Measurements from ENCODE around the gene CC2D1A.

The CC2D1A gene

DNA sequence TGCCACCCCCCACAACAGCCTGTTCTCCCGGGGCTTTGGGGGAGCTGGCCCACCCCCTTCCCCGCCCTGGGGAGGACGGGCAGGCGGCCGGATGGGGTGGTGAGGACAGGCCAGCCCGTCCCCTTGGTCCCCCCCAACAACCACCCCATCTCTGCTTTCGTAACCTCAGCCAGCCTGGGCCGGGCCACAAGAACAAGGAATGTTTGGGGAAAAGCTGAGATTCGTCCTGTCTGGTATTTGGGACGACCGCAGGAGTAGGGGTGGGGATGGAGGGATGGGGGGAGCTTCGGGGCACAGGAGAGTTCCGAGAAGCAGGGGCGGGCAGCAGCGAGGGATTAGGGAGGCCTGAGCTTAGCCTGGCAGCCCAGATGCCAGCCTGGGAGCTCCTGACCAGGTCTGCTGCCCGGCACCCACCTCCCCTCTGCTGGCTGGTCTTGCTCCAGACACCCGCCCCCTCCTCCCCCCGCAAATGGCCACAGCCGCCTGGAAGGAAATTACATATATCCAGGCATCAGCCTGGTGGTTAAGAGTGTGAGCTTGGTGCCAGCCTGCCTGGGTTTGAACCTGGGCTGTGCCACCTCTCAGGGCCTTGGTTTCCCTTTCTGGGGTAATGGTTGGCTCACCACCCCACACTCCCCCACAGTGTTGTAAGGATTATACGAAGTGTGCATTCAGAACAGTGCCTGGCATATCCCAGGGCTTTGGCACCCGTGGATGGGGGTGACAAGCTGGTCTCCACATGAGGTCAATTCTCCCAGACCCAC is 32.5 kb downstream of the CC2D1A start, which contains the start of gene PODNL1:
Gene PODNL1 (minus strand): TSS at position 117 of the 764 bp plus-strand sequence. CDS start 236 bp downstream, outside the sequence.
- no peak for DNase-seq

DNA sequence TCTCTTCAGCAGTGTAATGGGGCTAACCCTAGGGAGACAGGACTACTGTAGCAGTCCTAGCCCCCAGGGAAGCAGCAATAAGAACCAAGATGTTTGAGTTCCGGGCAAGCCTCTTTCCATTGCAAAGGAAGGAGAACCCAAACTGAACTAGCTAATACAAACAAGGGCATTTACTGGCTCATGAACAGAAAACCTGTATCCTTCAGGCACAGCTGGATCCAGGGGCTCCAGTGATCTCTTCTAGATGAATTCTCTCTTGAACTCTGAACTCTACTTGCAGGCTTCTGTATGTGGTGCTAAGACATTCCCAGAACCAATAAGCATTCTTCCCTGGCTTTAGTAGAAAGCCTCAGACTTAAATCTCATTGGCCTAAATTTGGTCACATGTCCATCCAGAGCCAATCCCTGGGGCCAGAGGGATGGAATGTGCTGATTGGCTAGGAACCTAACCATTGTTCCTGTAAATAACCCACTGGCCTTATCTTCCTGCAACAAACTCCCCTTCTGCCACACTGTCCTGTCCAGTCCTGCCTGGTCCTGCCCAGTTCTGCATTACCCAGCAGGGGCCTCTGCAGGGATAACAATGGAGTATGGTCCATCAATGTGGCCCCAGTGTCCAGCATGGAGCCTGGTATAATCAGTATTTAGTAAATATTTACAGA is 36.2 kb downstream of the CC2D1A start:
- DNase-seq = no peak

- no peak for DNase-seq
These were observed 40.4 kb downstream of the CC2D1A start for GRCh38 chr19:13946414-13946813.

- no peak for DNase-seq
These were observed 45.0 kb downstream of the CC2D1A start for GRCh38 chr19:13951043-13951442.

- no peak for DNase-seq
These were observed 45.8 kb downstream of the CC2D1A start for GRCh38 chr19:13951799-13952153.

DNA sequence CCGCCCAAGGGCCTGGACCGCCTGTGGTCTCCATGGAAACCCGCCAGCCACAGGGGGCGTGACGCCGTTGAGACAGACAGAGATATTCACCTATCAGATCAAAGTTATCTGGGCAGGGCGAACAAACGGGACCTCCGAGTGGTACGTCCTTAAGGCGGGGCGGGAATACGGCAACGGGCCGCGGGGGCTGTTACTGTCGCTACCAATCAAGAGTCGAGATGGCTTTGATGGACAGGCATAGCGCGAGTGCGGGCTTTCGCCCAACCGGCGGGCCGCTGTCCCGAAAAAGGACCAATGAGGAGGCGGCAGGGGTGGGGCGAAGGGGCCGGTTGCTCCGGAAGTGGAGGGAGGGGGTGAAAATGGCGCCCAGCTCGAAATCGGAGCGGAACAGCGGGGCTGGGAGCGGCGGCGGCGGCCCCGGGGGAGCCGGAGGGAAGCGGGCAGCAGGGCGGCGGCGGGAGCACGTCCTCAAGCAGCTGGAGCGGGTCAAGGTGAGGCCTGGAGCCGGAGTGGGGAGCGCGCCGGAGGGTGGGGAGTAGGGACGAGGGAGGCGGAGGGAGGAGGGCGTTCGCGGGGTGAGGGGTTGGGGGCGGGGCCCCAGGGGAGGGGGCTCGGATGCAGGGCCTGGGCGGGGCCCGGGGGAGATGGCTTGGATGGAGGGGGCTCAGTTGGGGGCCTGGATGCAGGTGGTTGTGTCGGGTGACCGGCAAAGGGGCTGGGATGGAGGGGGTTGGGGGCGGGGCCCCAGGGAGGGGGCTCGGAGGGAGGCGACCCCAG is 46.3 kb downstream of the CC2D1A start, which contains the start of gene DCAF15:
Gene DCAF15 (plus strand): TSS at position 356 of the 777 bp plus-strand sequence. CDS start 4 bp downstream, at position 360.
- peak; percentile 87 for DNase-seq

- DNase-seq = no peak
These were observed 47.0 kb downstream of the CC2D1A start for GRCh38 chr19:13952931-13953531.

DNA sequence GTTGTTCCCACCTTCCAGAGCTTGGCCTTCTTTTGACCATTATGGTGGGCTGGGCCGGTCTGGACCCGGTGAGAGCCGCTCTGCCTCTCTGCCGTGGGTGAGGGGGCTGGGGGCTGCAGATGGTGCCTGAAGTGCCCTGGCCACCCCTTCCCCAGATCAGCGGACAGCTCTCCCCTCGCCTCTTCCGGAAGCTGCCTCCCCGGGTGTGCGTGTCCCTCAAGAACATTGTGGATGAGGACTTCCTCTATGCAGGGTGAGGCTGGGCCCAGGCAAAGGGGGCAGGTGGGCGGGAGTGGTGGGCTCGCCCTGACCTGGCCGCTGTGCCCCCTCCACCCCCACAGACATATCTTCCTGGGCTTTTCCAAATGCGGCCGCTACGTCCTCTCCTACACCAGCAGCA is 48.2 kb downstream of the CC2D1A start:
- no peak for DNase-seq

DNA sequence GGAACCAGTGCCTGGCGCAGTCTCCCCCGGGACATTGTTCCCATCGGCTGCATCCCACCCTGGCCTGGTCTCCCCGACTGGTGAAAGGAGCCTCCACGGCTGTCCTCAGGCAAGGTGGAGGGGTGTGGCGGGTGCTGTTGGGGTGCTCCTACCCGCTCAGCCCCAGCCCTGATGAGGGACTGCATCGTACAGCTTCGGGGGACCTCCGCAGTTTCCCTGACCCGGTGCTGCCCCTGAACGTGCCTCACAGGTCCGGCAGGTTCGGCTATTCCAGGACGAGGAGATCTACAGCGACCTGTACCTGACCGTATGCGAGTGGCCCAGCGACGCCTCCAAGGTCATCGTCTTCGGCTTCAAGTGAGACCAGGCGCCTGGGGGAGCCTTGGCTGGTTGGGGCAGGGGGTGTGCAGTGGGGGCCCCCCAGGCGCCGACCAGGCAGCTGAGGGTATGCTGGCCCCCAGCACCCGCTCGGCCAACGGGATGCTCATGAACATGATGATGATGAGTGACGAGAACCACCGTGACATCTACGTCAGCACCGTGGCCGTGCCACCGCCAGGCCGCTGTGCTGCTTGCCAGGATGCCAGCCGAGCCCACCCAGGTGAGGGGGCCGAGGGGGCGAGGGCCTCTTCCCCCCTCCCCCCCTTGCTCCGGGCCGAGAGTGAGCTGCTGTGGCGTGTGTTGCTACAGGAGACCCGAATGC is 49.8 kb downstream of the CC2D1A start:
- DNase-seq = no peak

DNA sequence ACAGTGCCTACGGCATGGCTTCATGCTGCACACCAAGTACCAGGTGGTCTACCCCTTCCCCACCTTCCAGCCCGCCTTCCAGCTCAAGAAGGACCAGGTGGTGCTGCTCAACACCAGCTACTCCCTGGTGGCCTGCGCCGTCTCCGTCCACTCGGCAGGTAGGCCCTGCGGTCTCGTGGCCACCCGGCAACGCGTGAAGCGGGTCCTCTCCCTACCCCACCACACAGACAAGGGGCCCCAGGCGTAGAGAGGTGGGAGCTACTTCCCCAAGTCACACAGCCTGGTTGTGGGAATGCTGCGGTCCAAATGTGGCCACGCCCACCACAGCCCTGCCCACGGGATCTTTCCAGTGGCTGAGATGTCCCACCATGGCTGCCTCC is 50.4 kb downstream of the CC2D1A start:
- no peak for DNase-seq

DNA sequence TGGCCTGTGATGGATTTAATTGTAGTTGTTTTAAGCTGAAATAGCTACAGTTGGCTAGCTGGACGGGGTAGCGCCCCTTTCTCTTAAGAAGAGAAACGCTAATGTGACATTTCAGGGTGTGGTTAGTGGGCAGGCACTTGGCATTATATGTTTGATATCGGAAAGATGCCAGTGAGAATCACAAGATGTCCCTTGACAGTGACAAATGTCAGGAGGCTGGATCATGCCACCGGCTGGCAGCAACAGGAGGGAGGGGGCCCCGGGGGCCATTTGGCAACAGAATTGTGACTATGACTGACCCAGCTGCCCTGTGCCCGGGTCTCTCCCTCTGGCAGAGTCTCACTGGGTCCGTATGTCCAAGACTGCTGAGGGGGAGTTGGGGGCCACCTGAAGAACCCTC is 51.0 kb downstream of the CC2D1A start:
- no peak for DNase-seq

DNA sequence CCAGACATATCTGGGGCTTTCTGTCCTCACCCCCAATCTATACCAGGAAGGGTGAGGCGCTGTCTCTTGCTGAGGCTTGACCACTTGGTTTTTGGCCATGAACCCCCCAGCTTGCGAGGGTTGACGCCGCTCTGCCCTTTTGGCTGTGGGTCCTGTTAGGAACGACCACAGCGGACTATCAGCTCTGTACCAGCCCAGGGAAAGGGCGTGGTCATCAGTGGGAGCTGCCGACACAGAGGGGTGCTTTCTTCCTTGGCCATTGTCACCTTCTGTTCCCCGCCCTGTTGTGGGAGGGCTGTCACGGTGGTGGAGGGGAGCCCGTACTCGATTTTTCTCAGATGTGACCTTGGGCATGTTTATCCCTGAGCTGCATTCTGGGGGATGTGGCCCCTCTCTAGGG is 52.0 kb downstream of the CC2D1A start:
- DNase-seq = no peak

- no peak for DNase-seq
These were observed 53.4 kb downstream of the CC2D1A start for GRCh38 chr19:13959141-13959961.

- DNase-seq = no peak
These were observed 54.2 kb downstream of the CC2D1A start for GRCh38 chr19:13959962-13960862.

GRCh38 chr19:13960863-13961784 is 55.1 kb downstream of the CC2D1A start:
- DNase-seq = no peak

DNA sequence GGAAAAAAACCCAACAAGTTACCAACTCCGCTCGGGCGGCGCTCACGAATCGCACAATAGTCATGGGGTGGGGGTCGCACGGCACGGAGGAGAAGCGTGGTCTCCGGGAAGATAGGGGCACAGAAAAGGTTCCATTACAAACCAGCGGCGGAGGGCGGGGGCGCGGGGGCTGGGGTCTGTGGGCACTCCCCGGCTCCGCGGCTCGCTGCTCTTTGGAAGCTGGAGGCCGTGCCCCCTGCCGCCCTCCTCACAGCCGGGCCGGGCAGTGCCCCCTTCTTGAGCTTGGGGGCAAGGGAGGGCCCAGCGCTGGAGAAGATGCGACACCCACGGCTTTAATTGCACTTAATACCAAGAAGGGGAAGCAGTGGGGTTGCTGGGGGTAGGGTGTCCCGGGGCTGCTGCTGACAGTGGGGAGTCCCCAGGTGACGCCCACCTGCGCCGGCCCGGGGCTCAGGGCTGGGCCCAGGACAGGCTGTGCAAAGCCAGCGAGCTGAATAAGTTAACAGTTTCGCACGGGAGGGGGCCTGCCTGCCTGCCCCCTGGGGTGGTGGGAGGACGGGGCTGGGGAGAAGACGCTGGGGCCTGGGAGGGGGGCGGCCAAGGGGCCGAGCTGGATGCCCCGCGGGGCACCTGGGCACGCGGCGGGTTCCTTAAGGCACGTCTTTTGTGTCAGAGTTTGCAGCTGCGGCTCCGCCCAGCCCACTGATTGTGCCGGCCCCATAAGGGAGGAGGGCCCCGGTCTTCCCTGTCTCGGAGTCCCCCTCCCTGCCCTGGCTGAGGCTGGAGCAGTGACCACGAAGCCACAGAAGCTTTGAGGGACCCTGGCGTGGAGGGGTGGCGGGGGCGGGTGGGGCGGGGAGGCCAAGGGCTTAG is 56.1 kb downstream of the CC2D1A start:
- no peak for DNase-seq

DNA sequence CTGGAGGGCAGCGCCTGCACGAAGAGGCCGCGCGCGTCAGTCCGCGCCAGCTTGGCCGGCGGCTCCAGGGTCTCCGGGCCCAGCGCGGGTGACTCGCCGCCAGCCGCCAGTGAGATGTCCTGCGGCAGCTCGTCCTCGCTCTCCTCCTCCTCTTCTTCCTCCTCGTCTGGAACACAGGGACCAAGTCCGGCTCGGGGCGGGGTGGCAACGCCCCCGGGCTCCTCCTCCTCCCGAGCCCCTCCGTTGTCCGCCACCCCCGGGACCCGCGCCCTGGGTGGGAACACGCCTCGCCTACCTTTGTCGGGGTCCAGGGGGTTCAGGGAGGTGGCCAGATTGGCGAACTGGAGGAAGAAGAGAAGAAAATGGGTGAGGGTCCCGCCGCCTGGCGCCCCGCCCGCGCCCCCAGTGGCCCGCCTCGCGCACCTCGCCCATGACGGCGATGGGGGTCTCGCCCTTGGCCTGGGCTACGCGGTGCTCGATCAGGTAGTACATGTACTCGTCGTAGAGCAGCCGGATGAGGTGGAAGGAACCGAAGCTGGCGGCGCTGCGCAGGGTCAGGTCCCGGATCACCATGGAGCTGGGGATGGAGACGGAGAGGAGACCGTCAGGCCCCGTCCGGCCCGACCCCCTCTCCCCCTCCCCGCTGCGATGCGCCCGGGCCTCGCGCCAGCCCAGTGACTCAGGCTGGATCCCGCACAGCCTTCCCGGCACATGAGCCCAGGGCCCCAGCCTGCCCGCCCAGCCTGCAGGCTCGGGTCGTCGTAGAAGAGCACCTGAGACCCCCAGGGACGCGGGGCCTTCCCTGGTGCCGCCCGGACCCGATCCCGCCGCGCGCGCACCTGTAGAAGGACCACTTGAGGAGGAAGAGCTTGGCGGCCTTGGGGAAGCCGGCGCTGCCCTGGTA is 57.0 kb downstream of the CC2D1A start:
- DNase-seq = no peak

All from NCI-H187 treated with DMSO at 0.1 percent for 48 hours (cell line).